Nephron progenitor cell (in vitro differentiated cells): ENCODE data around the gene PRRT1B.
"Not testable (repeated sequence)": the region's sequence is repeated elsewhere in the genome, so short reads cannot be mapped to it uniquely, and the experiment has no call there.

Experiments used
- DNase-seq: peaks from one replicate; pipeline ENCODE4 v3.0.0; 2021
- H3K27ac Mint-ChIP-seq: 2 replicates; pipeline ENCODE4 v1.8.0; 2021; ENCODE audit warnings: mild to moderate bottlenecking, moderate library complexity, mixed read lengths
- H3K27me3 Mint-ChIP-seq: 2 replicates; pipeline ENCODE4 v1.8.0; 2021; ENCODE audit warnings: mild to moderate bottlenecking, low read depth, mixed read lengths; ENCODE audit not compliant: poor library complexity
- H3K36me3 Mint-ChIP-seq: 2 replicates; pipeline ENCODE4 v1.8.0; 2021; ENCODE audit warnings: low read depth, mixed read lengths
- H3K4me1 Mint-ChIP-seq: 2 replicates; pipeline ENCODE4 v1.8.0; 2021; ENCODE audit warnings: mixed read lengths
- H3K4me3 Mint-ChIP-seq: 2 replicates; pipeline ENCODE4 v1.8.0; 2021; ENCODE audit warnings: mild to moderate bottlenecking, moderate library complexity, mixed read lengths
- H3K9me3 Mint-ChIP-seq: 2 replicates; pipeline ENCODE4 v1.8.0; 2021; ENCODE audit warnings: mild to moderate bottlenecking, moderate library complexity, mixed read lengths
- TF ChIP-seq, protein P1 (sequence below): fragments of 200-600 bp; sonication (generic); IDR thresholded peaks from 2 replicates; pipeline ENCODE4 v1.5.0; 2021; ENCODE audit warnings: antibody characterized with exemption

The PRRT1B gene

DNA sequence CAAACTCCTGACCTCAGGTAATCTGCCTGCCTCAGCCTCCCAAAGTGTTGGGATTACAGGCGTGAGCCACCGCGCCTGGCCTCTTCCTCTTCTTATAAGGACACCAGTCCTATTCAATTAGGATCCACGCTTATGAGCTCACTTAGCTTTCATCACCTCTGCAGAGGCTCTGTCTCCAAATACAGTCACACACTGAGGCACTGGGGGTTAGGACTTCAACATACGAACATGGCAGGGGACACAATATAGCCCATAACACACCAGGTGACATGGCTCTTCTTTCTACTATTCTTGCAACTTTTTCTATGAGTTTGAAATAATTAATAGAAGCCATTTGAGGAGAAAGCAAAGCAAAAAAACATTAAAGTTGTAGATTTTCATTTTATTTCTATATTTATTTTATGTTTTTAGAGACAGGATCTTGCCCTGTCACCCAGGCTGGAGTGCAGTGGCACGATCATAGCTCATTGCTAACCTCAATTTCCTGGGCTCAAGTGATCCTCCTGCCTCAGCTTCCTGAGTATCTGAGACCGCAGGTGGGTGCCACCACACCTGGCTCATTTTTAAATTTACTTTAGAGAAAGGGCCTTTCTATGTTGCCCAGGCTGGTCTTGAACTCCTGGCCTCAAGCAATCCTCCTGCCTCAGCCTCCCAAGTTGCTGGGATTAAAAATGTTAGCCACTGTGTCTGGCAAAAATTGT is 6.0 kb upstream of the PRRT1B start:
- Mint-ChIP-seq H3K4me3 (no peak overlapping the region), H3K9me3 (peaks cover 57% of the 10 kb centered on the region), H3K4me1 (peaks cover 7% of the 10 kb centered on the region), H3K36me3 (peaks cover 2% of the 10 kb centered on the region), H3K27me3 (peaks cover 11% of the 10 kb centered on the region), H3K27ac (no peak overlapping the region)
- TF ChIP-seq, protein P1, sequence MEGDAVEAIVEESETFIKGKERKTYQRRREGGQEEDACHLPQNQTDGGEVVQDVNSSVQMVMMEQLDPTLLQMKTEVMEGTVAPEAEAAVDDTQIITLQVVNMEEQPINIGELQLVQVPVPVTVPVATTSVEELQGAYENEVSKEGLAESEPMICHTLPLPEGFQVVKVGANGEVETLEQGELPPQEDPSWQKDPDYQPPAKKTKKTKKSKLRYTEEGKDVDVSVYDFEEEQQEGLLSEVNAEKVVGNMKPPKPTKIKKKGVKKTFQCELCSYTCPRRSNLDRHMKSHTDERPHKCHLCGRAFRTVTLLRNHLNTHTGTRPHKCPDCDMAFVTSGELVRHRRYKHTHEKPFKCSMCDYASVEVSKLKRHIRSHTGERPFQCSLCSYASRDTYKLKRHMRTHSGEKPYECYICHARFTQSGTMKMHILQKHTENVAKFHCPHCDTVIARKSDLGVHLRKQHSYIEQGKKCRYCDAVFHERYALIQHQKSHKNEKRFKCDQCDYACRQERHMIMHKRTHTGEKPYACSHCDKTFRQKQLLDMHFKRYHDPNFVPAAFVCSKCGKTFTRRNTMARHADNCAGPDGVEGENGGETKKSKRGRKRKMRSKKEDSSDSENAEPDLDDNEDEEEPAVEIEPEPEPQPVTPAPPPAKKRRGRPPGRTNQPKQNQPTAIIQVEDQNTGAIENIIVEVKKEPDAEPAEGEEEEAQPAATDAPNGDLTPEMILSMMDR: no peak
- no peak for DNase-seq

DNA sequence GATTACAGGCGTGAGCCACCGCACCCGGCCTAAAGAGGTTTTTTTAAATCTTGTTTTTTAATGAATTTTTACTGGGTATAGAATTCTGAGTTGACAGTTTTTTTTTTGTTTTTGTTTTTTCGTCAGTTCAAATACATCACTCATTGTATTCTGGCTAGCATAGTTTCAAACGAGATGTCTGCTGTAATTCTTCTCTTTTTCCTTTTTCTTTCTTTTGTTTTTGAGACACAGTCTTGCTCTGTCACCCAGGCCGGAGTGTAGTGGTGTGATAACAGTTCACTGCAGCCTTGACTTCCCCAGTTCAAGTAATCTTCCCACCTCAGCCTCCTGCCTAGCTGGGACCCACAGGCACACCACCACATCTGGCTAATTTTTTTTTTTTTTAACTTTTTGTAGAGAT is 2.2 kb upstream of the PRRT1B start:
- Mint-ChIP-seq H3K9me3 (peaks cover 58% of the 10 kb centered on the region), H3K4me1 (peaks cover 9% of the 10 kb centered on the region), H3K27ac (no peak overlapping the region), H3K36me3 (peaks cover 11% of the 10 kb centered on the region), H3K27me3 (peaks cover 14% of the 10 kb centered on the region), H3K4me3 (no peak overlapping the region)
- TF ChIP-seq, protein P1: no peak
- DNase-seq: no peak

DNA sequence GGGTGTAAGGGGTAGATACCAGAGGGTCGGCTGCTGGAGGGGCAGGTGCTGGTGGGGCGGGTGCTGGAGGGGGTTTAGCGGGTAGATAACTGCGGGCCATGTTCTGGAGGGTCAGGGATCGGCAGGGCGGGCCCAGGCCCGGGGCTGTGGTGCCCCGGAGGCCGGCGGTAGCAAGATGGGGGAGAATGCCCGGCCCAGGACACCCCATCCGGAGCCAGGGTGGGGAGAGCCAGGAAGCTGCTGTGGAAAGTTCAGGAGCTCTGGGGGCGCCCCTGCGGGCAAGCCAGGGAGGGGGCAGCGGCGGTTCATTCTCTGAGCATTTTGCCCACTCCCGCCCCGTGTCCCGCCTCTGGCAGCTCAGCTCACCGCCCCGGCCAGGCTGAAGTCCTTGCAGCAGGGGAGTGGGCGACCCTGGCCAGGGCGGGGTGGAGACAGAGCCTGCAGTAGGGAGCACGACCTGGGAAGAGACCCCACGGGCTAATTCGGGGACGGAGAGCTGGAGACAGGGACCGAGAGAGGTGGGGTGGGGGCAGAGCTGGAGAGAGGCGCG is 538 bp downstream of the PRRT1B start:
- H3K27me3 Mint-ChIP-seq: peaks cover 13% of the 10 kb centered on the region
- peaks cover 11% of the 10 kb centered on the region for H3K36me3 Mint-ChIP-seq
- DNase-seq: no peak
- H3K27ac Mint-ChIP-seq: no peak overlapping the region
- H3K9me3 Mint-ChIP-seq: peaks cover 69% of the 10 kb centered on the region
- peaks cover 9% of the 10 kb centered on the region for H3K4me1 Mint-ChIP-seq
- TF ChIP-seq, protein P1: no peak
- H3K4me3 Mint-ChIP-seq: no peak overlapping the region

DNA sequence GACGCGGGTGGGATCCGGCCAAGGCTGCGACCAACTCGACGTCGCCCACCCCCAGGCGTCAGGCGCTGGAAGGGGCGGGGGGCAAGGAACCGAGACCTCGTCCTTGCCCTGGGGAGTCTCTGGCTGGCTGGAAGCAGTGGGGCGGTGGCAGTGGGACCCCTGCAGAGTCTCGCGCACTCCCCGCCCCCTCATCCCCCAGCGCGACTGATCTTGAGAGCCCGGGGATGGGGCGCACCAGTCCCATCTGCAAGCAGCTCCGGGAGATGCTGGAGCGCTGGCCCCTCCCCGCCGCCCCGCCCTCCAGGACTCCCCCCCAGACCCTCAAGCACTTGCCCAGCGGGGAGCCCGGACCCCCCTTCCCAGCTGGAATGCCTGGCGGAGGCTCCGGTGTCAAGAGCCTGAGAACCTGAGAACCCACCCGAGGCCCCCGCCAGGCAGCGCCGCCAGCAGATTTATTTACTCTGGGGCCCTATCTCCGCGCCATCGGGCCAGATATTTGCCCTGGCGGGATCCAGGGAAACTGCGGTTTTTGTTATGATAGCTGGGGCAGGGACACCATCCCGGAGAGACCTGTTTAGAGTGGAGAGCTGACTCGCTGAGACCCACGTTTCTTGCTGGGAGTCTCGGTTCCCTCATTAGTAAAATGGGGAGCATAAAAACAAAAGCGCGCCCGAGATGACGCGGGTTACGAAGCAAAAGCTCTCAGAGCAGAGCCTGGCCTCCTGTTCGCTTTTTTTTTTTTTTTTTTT is 1.2 kb downstream of the PRRT1B start:
- peaks cover 73% of the 10 kb centered on the region for H3K9me3 Mint-ChIP-seq
- H3K27ac Mint-ChIP-seq: peak overlapping the region; percentile 64
- TF ChIP-seq, protein P1: no peak
- no peak overlapping the region for H3K4me3 Mint-ChIP-seq
- peaks cover 16% of the 10 kb centered on the region for H3K36me3 Mint-ChIP-seq
- DNase-seq: peak; percentile 32
- H3K27me3 Mint-ChIP-seq: peaks cover 12% of the 10 kb centered on the region
- H3K4me1 Mint-ChIP-seq: peaks cover 9% of the 10 kb centered on the region

DNA sequence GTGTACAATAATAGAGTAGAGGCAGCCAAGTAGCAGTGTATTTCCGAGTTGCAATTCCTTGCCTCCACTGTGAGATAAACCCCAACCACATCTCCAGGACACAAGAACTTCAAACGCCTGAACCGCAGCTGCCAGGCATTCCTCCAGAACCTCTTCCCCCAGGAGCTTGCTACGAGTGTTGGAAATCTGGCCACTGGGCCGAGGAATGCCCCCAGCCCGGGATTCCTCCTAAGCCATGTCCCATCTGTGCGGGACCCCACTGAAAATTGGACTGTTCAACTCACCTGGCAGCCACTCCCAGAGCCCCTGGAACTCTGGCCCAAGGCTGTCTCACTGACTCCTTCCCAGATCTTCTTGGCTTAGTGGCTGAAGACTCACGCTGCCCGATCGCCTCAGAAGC is 3.9 kb downstream of the PRRT1B start:
- Mint-ChIP-seq H3K27me3 (peaks cover 36% of the 10 kb centered on the region), H3K9me3 (peaks cover 57% of the 10 kb centered on the region), H3K4me1 (peaks cover 17% of the 10 kb centered on the region), H3K36me3 (peaks cover 16% of the 10 kb centered on the region)
- H3K4me3 Mint-ChIP-seq, H3K27ac Mint-ChIP-seq, DNase-seq: not testable (repeated sequence)

DNA sequence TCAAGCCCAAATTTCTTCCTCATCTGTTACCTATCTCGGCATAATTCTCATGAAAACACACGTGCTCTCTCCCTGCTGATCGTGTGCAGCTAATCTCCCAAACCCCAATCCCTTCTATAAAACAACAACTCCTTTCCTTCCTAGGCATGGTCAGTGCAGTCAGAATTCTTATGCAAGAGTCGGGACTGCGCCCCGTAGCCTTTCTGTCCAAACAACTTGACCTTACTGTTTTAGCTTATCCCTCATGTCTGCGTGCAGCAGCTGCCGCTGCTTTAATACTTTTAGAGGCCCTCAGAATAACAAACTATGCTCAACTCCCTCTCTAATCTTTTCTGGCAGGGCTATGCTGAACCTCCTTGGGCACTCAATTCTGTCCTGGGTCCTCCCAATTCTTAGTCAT is 5.1 kb downstream of the PRRT1B start:
- not testable (repeated sequence) for DNase-seq, H3K27ac Mint-ChIP-seq, H3K4me3 Mint-ChIP-seq
- Mint-ChIP-seq H3K9me3 (peaks cover 50% of the 10 kb centered on the region), H3K27me3 (peaks cover 46% of the 10 kb centered on the region), H3K36me3 (peaks cover 12% of the 10 kb centered on the region), H3K4me1 (peaks cover 17% of the 10 kb centered on the region)
